ENCODE data around the gene DIAPH2.
A peak's percentile ranks its signal among the peaks of the same experiment; 100 is the strongest.

DIAPH2 gene

GRCh38 chrX:97633798-97634197 lies 949.2 kb downstream of the DIAPH2 start:
- no peaks in the 10 kb centered on the region for H3K9me3 Mint-ChIP-seq
- no peak for TF ChIP-seq CTCF (IDR thresholded peaks at IDR 0.05)
- no peak overlapping the region for H3K4me3 Mint-ChIP-seq
- peaks cover 3% of the 10 kb centered on the region for H3K27me3 Mint-ChIP-seq (ENCODE audit: low read depth, poor library complexity)
- H3K27ac Mint-ChIP-seq = no peak overlapping the region
- H3K4me1 Mint-ChIP-seq = no peaks in the 10 kb centered on the region
- no peaks in the 10 kb centered on the region for H3K36me3 Mint-ChIP-seq (ENCODE audit: low read depth)
- DNase-seq = no peak

- Mint-ChIP-seq H3K36me3 (ENCODE audit: low read depth) (no peaks in the 10 kb centered on the region), H3K27me3 (ENCODE audit: low read depth, poor library complexity) (no peaks in the 10 kb centered on the region), H3K4me1 (peaks cover 8% of the 10 kb centered on the region), H3K27ac (peak overlapping the region; percentile 58), H3K4me3 (no peak overlapping the region), H3K9me3 (no peaks in the 10 kb centered on the region)
- DNase-seq = no peak
- no peak for TF ChIP-seq CTCF (IDR thresholded peaks at IDR 0.05)
These were observed 952.0 kb downstream of the DIAPH2 start for GRCh38 chrX:97636473-97637140.

GRCh38 chrX:97637289-97637688 lies 952.6 kb downstream of the DIAPH2 start:
- no peak for DNase-seq
- H3K9me3 Mint-ChIP-seq = no peaks in the 10 kb centered on the region
- no peak overlapping the region for H3K4me3 Mint-ChIP-seq
- no peaks in the 10 kb centered on the region for H3K36me3 Mint-ChIP-seq (ENCODE audit: low read depth)
- no peak for TF ChIP-seq CTCF (IDR thresholded peaks at IDR 0.05)
- H3K27ac Mint-ChIP-seq = no peak overlapping the region
- peaks cover 8% of the 10 kb centered on the region for H3K4me1 Mint-ChIP-seq
- no peaks in the 10 kb centered on the region for H3K27me3 Mint-ChIP-seq (ENCODE audit: low read depth, poor library complexity)

- no peak for TF ChIP-seq CTCF (IDR thresholded peaks at IDR 0.05)
- Mint-ChIP-seq H3K27me3 (ENCODE audit: low read depth, poor library complexity) (no peaks in the 10 kb centered on the region), H3K36me3 (ENCODE audit: low read depth) (no peaks in the 10 kb centered on the region)
These were observed 954.0 kb downstream of the DIAPH2 start for GRCh38 chrX:97638621-97639020.

GRCh38 chrX:97639526-97639925 lies 954.9 kb downstream of the DIAPH2 start:
- no peak for TF ChIP-seq CTCF (IDR thresholded peaks at IDR 0.05)
- Mint-ChIP-seq H3K4me1 (peaks cover 8% of the 10 kb centered on the region), H3K9me3 (peaks cover 7% of the 10 kb centered on the region), H3K27ac (no peak overlapping the region), H3K27me3 (ENCODE audit: low read depth, poor library complexity) (no peaks in the 10 kb centered on the region), H3K36me3 (ENCODE audit: low read depth) (no peaks in the 10 kb centered on the region), H3K4me3 (no peak overlapping the region)
- peak; percentile 8 for DNase-seq

More at GRCh38 chrX:97638621-97639020, 954.0 kb downstream of the DIAPH2 start:
- peaks cover 7% of the 10 kb centered on the region for H3K9me3 Mint-ChIP-seq
- no peak for DNase-seq
- H3K4me1 Mint-ChIP-seq = peaks cover 8% of the 10 kb centered on the region
- no peak overlapping the region for H3K4me3 Mint-ChIP-seq
- H3K27ac Mint-ChIP-seq = no peak overlapping the region

Measured in nephron progenitor cell (in vitro differentiated cells).